H1 (cell line): ENCODE results near the gene MAN1C1. TPM values are rescaled to one million over a fixed set of nuclear protein-coding genes. Genes with fewer than 3 reads are reported as not detected.

Source experiments
- CTCF ChIA-PET: fragments of 300-600 bp; sonication (Branson Sonifier 250); formaldehyde crosslinking; loops from one replicate; lab custom pipeline; 2021; ENCODE audit not compliant: partially characterized antibody; lab: Charles Lee
- POLR2A ChIA-PET: fragments of 300-600 bp; sonication (Branson Sonifier 250); formaldehyde crosslinking; loops from one replicate; lab custom pipeline; 2021; ENCODE audit warnings: inconsistent platforms; ENCODE audit not compliant: partially characterized antibody; lab: Charles Lee
- DNase-seq, 2 experiments: peaks; one replicate each; pipeline versions ENCODE4 v3.0.0 to v3.0.0-alpha.2; 2010 to 2022; ENCODE audit warnings: low spot score in 2 of 2, low read depth in 1 of 2, mixed read lengths in 1 of 2
- FAIRE-seq: peaks from 2 replicates; lab custom pipeline; 2011; peaks lifted over from hg19 to GRCh38; lab: Jason Lieb, UNC
- H2AFZ ChIP-seq: 2 replicates; pipeline ENCODE4 v1.8.1; 2012; ENCODE audit warnings: low read length, inconsistent platforms
- H2AK5ac ChIP-seq: 2 replicates; pipeline ENCODE4 v1.6.1; 2013; ENCODE audit warnings: low read depth, low read length
- H2BK120ac ChIP-seq: replicated peaks from 2 replicates; pipeline ENCODE3; 2013; ENCODE audit warnings: low read depth, low read length, inconsistent platforms
- H2BK12ac ChIP-seq: 2 replicates; pipeline ENCODE4 v1.6.1; 2013; ENCODE audit warnings: low read depth, low read length
- H2BK15ac ChIP-seq: 2 replicates; pipeline ENCODE4 v1.6.1; 2013; ENCODE audit warnings: low read length
- H2BK20ac ChIP-seq: 2 replicates; pipeline ENCODE4 v1.6.1; 2013; ENCODE audit warnings: low read length
- H2BK5ac ChIP-seq: 2 replicates; pipeline ENCODE4 v1.6.1; 2013; ENCODE audit warnings: low read depth, low read length
- H3K14ac ChIP-seq: 2 replicates; pipeline ENCODE4 v1.6.1; 2013; ENCODE audit warnings: inconsistent platforms; ENCODE audit not compliant: insufficient read length
- H3K18ac ChIP-seq: 2 replicates; pipeline ENCODE4 v1.6.1; 2013; ENCODE audit warnings: low read length; ENCODE audit errors: extremely low read depth
- H3K23ac ChIP-seq: 2 replicates; pipeline ENCODE4 v1.6.1; 2013; ENCODE audit warnings: inconsistent platforms; ENCODE audit not compliant: insufficient read length
- H3K23me2 ChIP-seq: 2 replicates; pipeline ENCODE4 v1.6.1; 2013; ENCODE audit warnings: low read depth, low read length
- H3K27ac ChIP-seq: 2 replicates; pipeline ENCODE4 v1.6.1; 2011; ENCODE audit warnings: low read depth, low read length, inconsistent platforms
- H3K27me3 ChIP-seq, 4 experiments: replicated peaks in 1 of 4; 1 replicate in 1 of 4; 2 replicates in 3 of 4; pipeline versions ENCODE4 v1.6.1 to v1.8.1; 2011 to 2013; ENCODE audit warnings: low read length in 3 of 4, mild to moderate bottlenecking in 3 of 4, inconsistent platforms in 2 of 4, mixed read lengths in 2 of 4, moderate library complexity in 1 of 4; ENCODE audit not compliant: control insufficient read depth in 3 of 4, insufficient read depth in 3 of 4; ENCODE audit errors: extremely low read depth in 1 of 4
- H3K36me3 ChIP-seq, 4 experiments: 2 replicates each; pipeline versions ENCODE4 v1.6.1 to v1.8.1; 2011 to 2013; ENCODE audit warnings: mild to moderate bottlenecking in 4 of 4, low read length in 3 of 4, moderate library complexity in 2 of 4, control low read depth in 1 of 4, inconsistent platforms in 1 of 4; ENCODE audit not compliant: insufficient read depth in 4 of 4, control insufficient read depth in 2 of 4
- H3K4ac ChIP-seq: replicated peaks from 2 replicates; pipeline ENCODE3; 2013; ENCODE audit warnings: low read length, low read depth, mixed read lengths, inconsistent platforms; ENCODE audit not compliant: insufficient read length
- H3K4me1 ChIP-seq, 4 experiments: replicated peaks in 1 of 4; 1 replicate in 1 of 4; 2 replicates in 3 of 4; pipeline versions ENCODE4 v1.6.1 to v1.8.1; 2011 to 2013; ENCODE audit warnings: low read length in 3 of 4, inconsistent platforms in 2 of 4, mixed read lengths in 1 of 4; ENCODE audit not compliant: insufficient read depth in 4 of 4, control insufficient read depth in 3 of 4
- H3K4me2 ChIP-seq, 2 experiments: 2 replicates each; pipeline versions ENCODE4 v1.6.1 to v1.8.1; 2011 to 2013; ENCODE audit warnings: low read depth in 2 of 2, low read length in 2 of 2, control low read depth in 1 of 2, inconsistent platforms in 1 of 2, mild to moderate bottlenecking in 1 of 2; ENCODE audit not compliant: insufficient read depth in 1 of 2
- H3K4me3 ChIP-seq, 4 experiments: fragments of 200-600, 300-600 bp in 1 of 4; sonication (generic), shearing (Covaris generic), sonication (Bioruptor Twin) in 1 of 4; 2 replicates each; pipeline versions ENCODE4 v1.5.1 to v1.8.1; 2011 to 2016; ENCODE audit warnings: low read length in 4 of 4, low read depth in 3 of 4, control low read depth in 2 of 4, inconsistent platforms in 2 of 4, mild to moderate bottlenecking in 2 of 4, mixed read lengths in 1 of 4, moderate library complexity in 1 of 4; ENCODE audit not compliant: insufficient read depth in 2 of 4; ENCODE audit errors: extremely low read depth in 1 of 4
- H3K56ac ChIP-seq: replicated peaks from 2 replicates; pipeline ENCODE3; 2013; ENCODE audit warnings: low read depth, mild to moderate bottlenecking, mixed read lengths, low read length, inconsistent platforms; ENCODE audit not compliant: insufficient read length
- H3K79me1 ChIP-seq: 2 replicates; pipeline ENCODE4 v1.6.1; 2013; ENCODE audit warnings: low read depth, low read length, control low read depth
- H3K79me2 ChIP-seq, 2 experiments: 2 replicates each; pipeline versions ENCODE4 v1.6.1 to v1.8.1; 2012 to 2013; ENCODE audit warnings: low read length in 2 of 2, mild to moderate bottlenecking in 2 of 2, inconsistent platforms in 1 of 2; ENCODE audit not compliant: insufficient read depth in 2 of 2, control insufficient read depth in 1 of 2
- H3K9ac ChIP-seq, 4 experiments: replicated peaks in 1 of 4; 1 replicate in 1 of 4; 2 replicates in 3 of 4; pipeline versions ENCODE4 v1.6.1 to v1.8.1; 2011 to 2013; ENCODE audit warnings: low read depth in 3 of 4, low read length in 3 of 4, control low read depth in 2 of 4, mild to moderate bottlenecking in 2 of 4, moderate library complexity in 2 of 4, inconsistent platforms in 1 of 4; ENCODE audit errors: extremely low read depth in 1 of 4
- H3K9me3 ChIP-seq, 2 experiments: 2 replicates each; pipeline versions ENCODE4 v1.6.1 to v1.8.1; 2012 to 2013; ENCODE audit warnings: mild to moderate bottlenecking in 2 of 2, moderate library complexity in 2 of 2, control low read depth in 1 of 2, inconsistent platforms in 1 of 2, low read depth in 1 of 2, low read length in 1 of 2, mixed read lengths in 1 of 2; ENCODE audit not compliant: insufficient read depth in 2 of 2
- H4K20me1 ChIP-seq, 2 experiments: replicated peaks in 1 of 2; 2 replicates each; pipeline versions ENCODE3 to v1.8.1; 2011 to 2013; ENCODE audit warnings: inconsistent platforms in 2 of 2, low read length in 2 of 2, mild to moderate bottlenecking in 1 of 2; ENCODE audit not compliant: insufficient read depth in 2 of 2, control insufficient read depth in 1 of 2
- H4K5ac ChIP-seq: 2 replicates; pipeline ENCODE4 v1.6.1; 2013; ENCODE audit warnings: low read length, low read depth, mixed read lengths, inconsistent platforms; ENCODE audit not compliant: insufficient read length
- H4K8ac ChIP-seq: 2 replicates; pipeline ENCODE4 v1.8.0; 2013; ENCODE audit warnings: mild to moderate bottlenecking, moderate library complexity, low read length, inconsistent platforms; ENCODE audit not compliant: insufficient read depth; ENCODE audit errors: extremely low read depth
- H4K91ac ChIP-seq: replicated peaks from 2 replicates; pipeline ENCODE3; 2013; ENCODE audit warnings: low read length, mixed read lengths, inconsistent platforms; ENCODE audit not compliant: insufficient read length
- ATF2 ChIP-seq: IDR thresholded peaks from 2 replicates; pipeline ENCODE4 v1.6.1; 2012; ENCODE audit warnings: low read length, inconsistent platforms
- BCL11A ChIP-seq, 2 experiments: IDR thresholded peaks; one replicate each; pipeline ENCODE4 v1.6.1; 2011; ENCODE audit warnings: low read depth in 2 of 2, low read length in 2 of 2, mild to moderate bottlenecking in 2 of 2
- JUND ChIP-seq: IDR thresholded peaks from 2 replicates; pipeline ENCODE4 v1.6.1; 2011; ENCODE audit warnings: mild to moderate bottlenecking, improper control_type of control experiment, low read length
- RBBP5 ChIP-seq: IDR thresholded peaks from 2 replicates; pipeline ENCODE4 v1.7.1; 2012; ENCODE audit warnings: low read depth, mild to moderate bottlenecking, inconsistent platforms, low read length, moderate library complexity, borderline replicate concordance
- RNF2 ChIP-seq: fragments of 200-900, 300-1000 bp; sonication (generic); IDR thresholded peaks from 2 replicates; pipeline ENCODE4 v1.7.1; 2016; ENCODE audit warnings: borderline replicate concordance, low read depth, mild to moderate bottlenecking, antibody characterized with exemption, low read length; ENCODE audit not compliant: poor library complexity, severe bottlenecking; ENCODE audit errors: missing control alignments
- RXRA ChIP-seq: IDR thresholded peaks from 2 replicates; pipeline ENCODE4 v1.6.1; 2011; ENCODE audit warnings: low read depth, mild to moderate bottlenecking, low read length, moderate library complexity; ENCODE audit not compliant: insufficient read depth
- SRF ChIP-seq: IDR thresholded peaks from 2 replicates; pipeline ENCODE4 v1.6.1; 2011; ENCODE audit warnings: mild to moderate bottlenecking, low read depth, low read length, moderate library complexity
- TCF12 ChIP-seq: IDR thresholded peaks from 2 replicates; pipeline ENCODE4 v1.6.1; 2011; ENCODE audit warnings: low read depth, mild to moderate bottlenecking, low read length
- WGBS, 2 experiments: shearing (Covaris generic) in 1 of 2; methylation state at CpG; one replicate each; pipeline versions ENCODE4 v1.1.6 to v1.1.7; 2013 to 2015; ENCODE audit warnings: low lambda C conversion rate in 2 of 2, mixed read lengths in 2 of 2, inconsistent platforms in 1 of 2, low coverage in 1 of 2, missing lambda C conversion rate in 1 of 2; ENCODE audit not compliant: insufficient replicate concordance in 2 of 2, insufficient coverage in 1 of 2, insufficient read length in 1 of 2; ENCODE audit errors: extremely low coverage in 1 of 2, missing lambda C conversion rate in 1 of 2; 5-methylcytosine and 5-hydroxymethylcytosine counted together
- polyA plus RNA-seq, 7 experiments: library from polyadenylated mRNA; depleted of rRNA in 3 of 7; stranded (reverse) in 5 of 7; unstranded in 2 of 7; fragments of >200 nt in 5 of 7; fragments of 200-250 nt in 2 of 7; gene quantifications; 1 replicate in 5 of 7; 2 replicates in 1 of 7; 4 replicates in 1 of 7; pipeline versions ENCODE4 v1.2.1 to v1.2.3, GENCODE V29; 2011 to 2013; ENCODE audit warnings: missing spikeins in 2 of 7, mixed read lengths in 2 of 7
- total RNA-seq: library from RNA; stranded (reverse); fragmentation: NEBNext Ultra II Directional; extraction: Animal tissue kit (Norgen Biotek cat#: 25700); gene quantifications from 2 replicates; pipeline ENCODE4 v1.2.1, GENCODE V29; 2021

MAN1C1 gene
- total and polyA plus RNA-seq, 2 of the 8 experiments (the other 6 are each of a cell fraction or from before 2014, with no cell fraction given): 7.8 to 15.2 TPM

GRCh38 chr1:25685938-25686665, 69.5 kb downstream of the MAN1C1 start:
- no peak overlapping the region for H4K8ac ChIP-seq
- no peak overlapping the region for H2AFZ ChIP-seq
- H3K4me3 ChIP-seq: no peak overlapping the region
- H3K23me2 ChIP-seq: no peaks in the 10 kb centered on the region
- DNase-seq (no peak), FAIRE-seq (no peak)
- H3K9ac ChIP-seq: no peak overlapping the region
- no peak overlapping the region for H3K23ac ChIP-seq
- no peaks in the 10 kb centered on the region for H4K20me1 ChIP-seq
- no peak overlapping the region for H2BK20ac ChIP-seq
- H3K18ac ChIP-seq: no peak overlapping the region
- H2AK5ac ChIP-seq: no peak overlapping the region
- WGBS, 2 experiments: 88% methylated on average over 19 of the region's 19 CpGs; no CpG with 5 or more reads in 1 of the 2 experiments
- H2BK12ac ChIP-seq: no peak overlapping the region
- no peak overlapping the region for H3K4me2 ChIP-seq
- H3K4ac ChIP-seq: no peak overlapping the region
- H3K36me3 ChIP-seq: no peaks in the 10 kb centered on the region
- no peaks in the 10 kb centered on the region for H3K9me3 ChIP-seq
- no peak overlapping the region for H3K56ac ChIP-seq
- no peak overlapping the region for H4K91ac ChIP-seq
- H3K14ac ChIP-seq: no peak overlapping the region
- H3K27ac ChIP-seq: no peak overlapping the region
- H2BK15ac ChIP-seq: no peak overlapping the region
- H3K79me2 ChIP-seq: no peaks in the 10 kb centered on the region
- no peaks in the 10 kb centered on the region; a peak in 1 of 7 replicates for H3K27me3 ChIP-seq
- H3K4me1 ChIP-seq: no peaks in the 10 kb centered on the region
- no peaks in the 10 kb centered on the region for H3K79me1 ChIP-seq
- POLR2A ChIA-PET: interaction anchor here (0.6 kb wide), 1 partner anchor 722 kb away, joined by 3 read pairs; no protein-coding TSS in a partner anchor
- no peak overlapping the region for H4K5ac ChIP-seq
- CTCF ChIA-PET: interaction anchor here (0.9 to 5.5 kb wide), 5 partner anchors 7 to 114 kb away, joined by 3 to 36 read pairs (median 3); no protein-coding TSS in a partner anchor
- no peak overlapping the region for H2BK120ac ChIP-seq
- no peak overlapping the region for H2BK5ac ChIP-seq
- TF ChIP-seq TCF12 (no peak), RBBP5 (no peak), ATF2 (no peak), BCL11A (IDR thresholded peaks at IDR 0.05; ENCODE audit: low read depth in 2 of 2, low read length in 2 of 2) (no peak), RXRA (no peak), SRF (no peak), RNF2 (no peak), JUND (no peak)
